ENCODE results near the gene RABEP2. TPM values are rescaled to one million over a fixed set of nuclear protein-coding genes. Genes with fewer than 3 reads are reported as not detected.

The RABEP2 gene
- total RNA-seq, 1 donor from 2014 or later = 6.8 TPM

DNA sequence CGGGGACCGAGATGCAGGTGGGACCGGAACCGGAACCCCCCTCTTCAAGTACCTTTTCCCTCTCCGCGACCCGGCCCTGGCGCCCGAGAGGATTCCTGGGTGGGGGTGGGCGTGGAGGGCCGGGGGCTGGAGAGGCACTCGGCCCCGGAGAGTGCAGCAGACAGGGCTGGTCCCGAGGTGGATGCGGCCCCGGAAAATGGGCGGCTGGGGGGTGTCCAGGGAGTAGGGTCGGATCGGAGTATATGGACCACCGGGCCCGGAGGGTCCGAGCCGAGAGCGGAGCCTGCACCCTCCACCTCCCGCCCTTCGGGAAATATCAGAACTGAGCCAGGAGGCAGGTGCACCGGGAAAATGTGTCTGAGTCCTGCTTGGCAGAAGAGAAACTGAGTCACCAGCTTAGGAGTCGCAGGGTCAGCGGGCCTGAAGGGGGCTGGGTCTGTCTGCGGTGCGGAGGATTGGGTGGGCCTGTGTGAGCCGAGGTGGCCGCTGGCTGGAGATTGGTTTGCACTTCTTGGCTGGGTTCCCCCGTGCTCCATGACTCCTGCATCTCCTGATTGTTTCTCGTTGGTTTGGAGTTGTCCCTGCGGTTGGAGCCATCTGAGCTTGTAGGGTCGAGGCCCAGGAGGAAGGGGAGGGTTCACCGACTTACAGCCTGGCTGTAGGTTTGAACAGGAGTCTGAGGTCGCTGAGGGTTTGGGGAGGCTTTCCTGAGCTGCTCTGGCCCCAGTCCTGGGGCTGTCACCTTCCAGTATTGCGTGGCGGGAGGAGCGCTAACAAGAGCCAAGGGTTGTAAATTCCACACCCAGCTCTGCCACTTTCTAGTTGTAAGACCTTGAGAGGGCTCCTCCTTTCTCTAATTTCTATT lies 60.9 kb downstream of the RABEP2 start:
- DNase-seq (ENCODE audit: low spot score) (no peak), ATAC-seq (peak; percentile 4)

DNA sequence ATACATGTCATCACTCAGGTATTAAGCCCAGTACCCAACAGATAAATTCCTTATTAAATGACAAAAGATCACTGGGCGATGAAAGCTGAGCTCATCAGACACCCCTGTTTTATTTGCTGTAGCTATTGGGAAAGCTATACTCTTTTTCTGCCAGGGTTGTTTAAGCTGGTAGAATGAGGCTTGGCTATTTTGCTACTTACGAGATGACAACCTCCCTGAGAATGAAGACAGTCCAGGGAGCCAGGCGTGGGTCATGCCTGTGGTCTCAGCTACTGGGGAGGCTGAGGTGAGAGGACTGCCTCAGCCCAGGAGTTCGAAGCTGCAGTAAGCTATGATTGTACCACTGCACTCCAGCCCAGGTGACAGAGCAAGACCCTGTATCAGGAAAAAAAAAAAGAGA lies 65.7 kb downstream of the RABEP2 start:
- ATAC-seq (no peak), DNase-seq (ENCODE audit: low spot score) (no peak)

DNA sequence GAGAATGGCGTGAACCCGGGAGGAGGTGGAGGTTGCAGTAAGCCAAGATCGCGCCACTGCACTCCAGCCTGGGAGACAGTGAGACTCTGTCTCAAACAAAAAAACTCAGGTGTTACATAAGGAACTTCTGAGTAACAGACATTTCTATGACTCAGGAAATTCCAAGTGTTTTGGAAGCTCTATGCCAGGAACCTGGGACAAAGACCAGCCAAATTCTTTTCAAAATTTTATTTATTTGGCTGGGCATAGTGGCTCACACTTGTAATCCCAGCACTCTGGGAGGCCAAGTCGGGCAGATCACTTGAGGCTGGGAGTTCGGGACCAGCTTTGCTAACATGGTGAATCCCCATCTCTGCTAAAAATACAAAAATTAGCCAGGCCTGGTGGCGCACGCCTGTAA lies 66.6 kb downstream of the RABEP2 start:
- ATAC-seq (no peak), DNase-seq (ENCODE audit: low spot score) (no peak)

Other genes starting within 250 kb of the RABEP2 start
- gene EIF3C, start 213.8 kb downstream of the RABEP2 start, total RNA-seq = 262 TPM
- 2.3 TPM for gene NPIPB9, start 173.5 kb downstream of the RABEP2 start, total RNA-seq
- 50.1 TPM for gene ATXN2L, start 102.2 kb downstream of the RABEP2 start, total RNA-seq
- 177 TPM for gene TUFM, start 78.9 kb downstream of the RABEP2 start, total RNA-seq
- 30.8 TPM for gene SH2B1, start 61.4 kb downstream of the RABEP2 start, total RNA-seq
- gene ATP2A1, start 46.8 kb downstream of the RABEP2 start, total RNA-seq = 1.4 TPM
- not detected for gene CD19, start 6.7 kb upstream of the RABEP2 start, total RNA-seq
- gene NFATC2IP, start 25.7 kb upstream of the RABEP2 start, total RNA-seq = 15.2 TPM
- 22.8 TPM for gene SPNS1, start 49.5 kb upstream of the RABEP2 start, total RNA-seq
- gene LAT, start 59.8 kb upstream of the RABEP2 start, total RNA-seq = 3.5 TPM